Endothelial cell (in vitro differentiated cells): ENCODE results near the gene HCFC2. TPM values are rescaled to one million over a fixed set of nuclear protein-coding genes. Genes with fewer than 3 reads are reported as not detected.

ENCODE experiments used
- DNase-seq: peaks from one replicate; pipeline ENCODE4 v3.0.0; 2021; ENCODE audit warnings: low spot score
- H3K27ac Mint-ChIP-seq: one replicate; pipeline ENCODE4 v1.8.0; 2021; ENCODE audit warnings: mixed read lengths, inconsistent platforms; ENCODE audit not compliant: unreplicated experiment
- H3K27me3 Mint-ChIP-seq: one replicate; pipeline ENCODE4 v1.8.0; 2021; ENCODE audit warnings: mild to moderate bottlenecking, moderate library complexity, mixed read lengths, inconsistent platforms; ENCODE audit not compliant: unreplicated experiment
- H3K36me3 Mint-ChIP-seq: one replicate; pipeline ENCODE4 v1.8.0; 2021; ENCODE audit warnings: mild to moderate bottlenecking, low read depth, mixed read lengths, inconsistent platforms; ENCODE audit not compliant: unreplicated experiment
- H3K4me1 Mint-ChIP-seq: one replicate; pipeline ENCODE4 v1.8.0; 2021; ENCODE audit warnings: mild to moderate bottlenecking, mixed read lengths, inconsistent platforms; ENCODE audit not compliant: unreplicated experiment
- H3K4me3 Mint-ChIP-seq: one replicate; pipeline ENCODE4 v1.8.0; 2021; ENCODE audit warnings: mild to moderate bottlenecking, mixed read lengths, inconsistent platforms; ENCODE audit not compliant: unreplicated experiment
- H3K9me3 Mint-ChIP-seq: one replicate; pipeline ENCODE4 v1.8.0; 2021; ENCODE audit warnings: mixed read lengths, inconsistent platforms; ENCODE audit not compliant: unreplicated experiment
- total RNA-seq: library from RNA; stranded (reverse); fragmentation: NEBNext Ultra II Directional; extraction: Animal tissue kit (Norgen Biotek cat#: 25700); gene quantifications from one replicate; pipeline ENCODE4 v1.2.1, GENCODE V29; 2021; ENCODE audit not compliant: unreplicated experiment
- TF ChIP-seq, protein P1 (sequence below): fragments of 200-600 bp; sonication (generic); IDR thresholded peaks from one replicate; pipeline ENCODE4 v1.5.0; 2021; ENCODE audit warnings: antibody characterized with exemption; ENCODE audit not compliant: unreplicated experiment

Gene HCFC2
- total RNA-seq, 1 donor from 2014 or later = 13.3 TPM

DNA sequence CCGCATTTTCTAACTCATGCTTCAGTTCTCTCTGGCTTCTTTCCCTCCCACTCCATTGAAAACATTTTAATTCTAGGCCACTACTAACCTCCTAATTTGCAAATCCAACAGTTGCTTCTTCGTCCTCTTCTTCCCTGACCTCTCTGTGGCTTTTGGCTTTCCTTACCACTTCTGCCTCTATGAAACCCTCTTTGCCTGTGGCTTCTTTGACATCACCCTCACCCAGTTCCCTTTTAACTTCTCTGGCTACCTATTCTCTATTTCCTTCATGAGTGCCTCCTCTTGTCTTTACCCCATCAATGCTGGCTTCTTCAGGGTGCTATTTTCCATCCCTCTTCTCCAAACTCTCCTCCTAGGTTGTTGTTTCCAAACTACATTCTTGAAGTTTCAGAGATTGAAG is 4.4 kb upstream of the HCFC2 start:
- no peaks in the 10 kb centered on the region for H3K9me3 Mint-ChIP-seq
- peaks cover 2% of the 10 kb centered on the region for H3K27me3 Mint-ChIP-seq
- peaks cover 5% of the 10 kb centered on the region for H3K4me1 Mint-ChIP-seq
- TF ChIP-seq, protein P1, sequence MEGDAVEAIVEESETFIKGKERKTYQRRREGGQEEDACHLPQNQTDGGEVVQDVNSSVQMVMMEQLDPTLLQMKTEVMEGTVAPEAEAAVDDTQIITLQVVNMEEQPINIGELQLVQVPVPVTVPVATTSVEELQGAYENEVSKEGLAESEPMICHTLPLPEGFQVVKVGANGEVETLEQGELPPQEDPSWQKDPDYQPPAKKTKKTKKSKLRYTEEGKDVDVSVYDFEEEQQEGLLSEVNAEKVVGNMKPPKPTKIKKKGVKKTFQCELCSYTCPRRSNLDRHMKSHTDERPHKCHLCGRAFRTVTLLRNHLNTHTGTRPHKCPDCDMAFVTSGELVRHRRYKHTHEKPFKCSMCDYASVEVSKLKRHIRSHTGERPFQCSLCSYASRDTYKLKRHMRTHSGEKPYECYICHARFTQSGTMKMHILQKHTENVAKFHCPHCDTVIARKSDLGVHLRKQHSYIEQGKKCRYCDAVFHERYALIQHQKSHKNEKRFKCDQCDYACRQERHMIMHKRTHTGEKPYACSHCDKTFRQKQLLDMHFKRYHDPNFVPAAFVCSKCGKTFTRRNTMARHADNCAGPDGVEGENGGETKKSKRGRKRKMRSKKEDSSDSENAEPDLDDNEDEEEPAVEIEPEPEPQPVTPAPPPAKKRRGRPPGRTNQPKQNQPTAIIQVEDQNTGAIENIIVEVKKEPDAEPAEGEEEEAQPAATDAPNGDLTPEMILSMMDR = no peak
- H3K36me3 Mint-ChIP-seq = no peaks in the 10 kb centered on the region
- no peak for DNase-seq
- H3K27ac Mint-ChIP-seq = no peak overlapping the region
- no peak overlapping the region for H3K4me3 Mint-ChIP-seq

DNA sequence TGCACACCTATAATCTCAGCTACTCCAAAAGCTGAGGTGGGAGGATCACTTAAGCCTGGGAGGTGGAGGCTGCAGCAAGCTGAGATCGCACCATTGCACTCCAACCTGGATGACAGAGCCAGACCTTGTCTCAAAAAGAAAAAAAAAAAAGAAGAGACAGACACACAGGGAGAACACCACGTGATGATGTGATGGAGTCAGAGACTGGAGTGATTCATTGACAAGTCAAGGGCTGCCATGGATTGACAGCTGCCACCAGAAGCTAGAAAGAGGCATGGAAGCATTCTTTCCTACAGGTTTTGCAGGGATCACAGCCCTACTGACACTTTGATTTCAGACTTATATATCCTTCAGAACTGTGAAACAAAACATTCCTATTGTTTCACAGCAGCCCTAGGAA is 3.5 kb upstream of the HCFC2 start:
- TF ChIP-seq, protein P1 = no peak
- no peak overlapping the region for H3K4me3 Mint-ChIP-seq
- H3K4me1 Mint-ChIP-seq = peaks cover 12% of the 10 kb centered on the region
- H3K27ac Mint-ChIP-seq = no peak overlapping the region
- H3K9me3 Mint-ChIP-seq = no peaks in the 10 kb centered on the region
- H3K27me3 Mint-ChIP-seq = peaks cover 2% of the 10 kb centered on the region
- no peak for DNase-seq
- no peaks in the 10 kb centered on the region for H3K36me3 Mint-ChIP-seq

- peak; percentile 22 for DNase-seq
- TF ChIP-seq, protein P1 = no peak
- H3K9me3 Mint-ChIP-seq = no peaks in the 10 kb centered on the region
- peaks cover 2% of the 10 kb centered on the region for H3K27me3 Mint-ChIP-seq
- H3K27ac Mint-ChIP-seq = no peak overlapping the region
- H3K4me3 Mint-ChIP-seq = peak overlapping the region; percentile 92
- no peaks in the 10 kb centered on the region for H3K36me3 Mint-ChIP-seq
- H3K4me1 Mint-ChIP-seq = peaks cover 9% of the 10 kb centered on the region
Measured at GRCh38 chr12:104063712-104064030, 660 bp upstream of the HCFC2 start.

GRCh38 chr12:104064842-104065427 is 604 bp downstream of the HCFC2 start:
- peaks cover 2% of the 10 kb centered on the region for H3K27me3 Mint-ChIP-seq
- no peaks in the 10 kb centered on the region for H3K9me3 Mint-ChIP-seq
- DNase-seq = peak; percentile 13
- peak overlapping the region; percentile 98 for H3K4me3 Mint-ChIP-seq
- peaks cover 9% of the 10 kb centered on the region for H3K4me1 Mint-ChIP-seq
- TF ChIP-seq, protein P1 = no peak
- peak overlapping the region; percentile 45 for H3K27ac Mint-ChIP-seq
- peaks cover 3% of the 10 kb centered on the region for H3K36me3 Mint-ChIP-seq

- TF ChIP-seq, protein P1 = no peak
- Mint-ChIP-seq H3K4me1 (no peaks in the 10 kb centered on the region), H3K4me3 (no peak overlapping the region), H3K9me3 (no peaks in the 10 kb centered on the region), H3K27ac (no peak overlapping the region), H3K27me3 (no peaks in the 10 kb centered on the region), H3K36me3 (peaks cover 12% of the 10 kb centered on the region)
- no peak for DNase-seq
Measured at GRCh38 chr12:104072099-104072498, 7.8 kb downstream of the HCFC2 start.
